RCC 7860 (cell line): ENCODE data around the gene TGFBI.

Source experiments
- DNase-seq: peaks from one replicate; pipeline ENCODE4 v3.0.0-alpha.2; 2015; ENCODE audit warnings: low spot score
- FAIRE-seq: peaks from 2 replicates; lab custom pipeline; 2012; peaks lifted over from hg19 to GRCh38; lab: Jason Lieb, UNC

The TGFBI gene

DNA sequence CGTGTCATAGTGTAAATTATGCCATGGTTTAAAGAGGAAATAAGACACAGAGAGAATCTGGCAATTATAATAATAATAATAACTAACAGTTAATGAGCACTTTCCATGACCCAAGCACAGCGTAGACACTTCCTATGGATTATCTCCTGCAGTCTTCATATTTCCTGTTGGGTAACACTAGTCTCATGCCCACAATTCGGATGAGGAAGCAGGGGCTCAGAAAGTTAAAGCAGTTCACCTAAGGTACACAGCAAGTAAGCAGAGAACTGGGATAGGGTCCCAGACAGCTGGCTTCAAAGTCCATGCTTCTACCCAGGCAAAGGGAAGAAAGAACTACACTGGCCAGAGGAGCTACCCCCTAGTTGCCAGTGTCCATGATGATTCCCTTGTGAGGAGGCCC lies 27.9 kb upstream of the TGFBI start:
- DNase-seq (no peak), FAIRE-seq (no peak)

DNA sequence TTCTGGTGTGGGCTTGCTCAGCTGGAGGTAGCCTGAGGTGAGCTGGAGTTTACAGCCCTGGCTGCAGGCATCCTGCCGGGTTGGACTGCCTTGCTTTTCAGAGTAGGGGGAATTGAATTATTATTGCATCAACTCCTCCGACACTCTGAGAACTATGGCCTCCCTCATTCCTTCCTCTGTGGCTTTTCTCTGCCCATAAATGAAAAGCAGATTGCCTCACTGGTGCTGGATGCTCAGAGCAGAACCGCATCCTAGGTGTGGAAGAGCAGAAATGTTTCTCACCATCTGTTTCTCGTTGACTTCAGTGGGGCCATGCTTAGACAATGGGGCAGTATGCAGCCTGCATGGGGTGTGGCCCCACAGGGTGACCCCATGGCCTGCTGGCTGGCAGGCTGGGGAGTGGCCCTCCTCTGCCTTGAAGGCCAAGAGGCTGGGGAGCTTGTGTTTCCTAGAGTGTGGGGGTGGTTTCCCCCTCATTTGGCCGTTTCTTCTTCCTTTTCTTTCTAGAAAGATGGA lies 27.3 kb upstream of the TGFBI start:
- no peak for FAIRE-seq

DNA sequence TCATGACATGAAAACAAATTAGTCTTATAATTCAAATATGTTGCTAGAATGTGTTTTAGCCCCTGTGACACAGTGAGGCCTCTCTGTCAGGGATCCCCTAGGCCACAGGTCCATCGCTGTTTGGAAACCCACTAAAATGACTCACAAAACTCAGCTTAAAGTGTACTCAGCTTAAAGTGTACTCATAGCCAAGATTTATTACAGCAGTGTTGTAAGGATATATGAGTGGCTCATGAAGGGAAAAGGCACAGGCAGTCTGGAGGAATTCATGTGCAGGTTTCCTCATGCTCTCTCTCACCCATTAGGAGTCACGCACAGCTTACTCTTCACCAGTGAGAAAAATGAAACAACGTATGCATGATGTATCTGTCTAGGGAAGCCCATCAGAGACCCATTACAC lies 24.4 kb upstream of the TGFBI start:
- DNase-seq: peak; percentile 89
- peak; percentile 88 for FAIRE-seq

More for the DNA sequence above, 27.3 kb upstream of the TGFBI start:
- DNase-seq: no peak

DNA sequence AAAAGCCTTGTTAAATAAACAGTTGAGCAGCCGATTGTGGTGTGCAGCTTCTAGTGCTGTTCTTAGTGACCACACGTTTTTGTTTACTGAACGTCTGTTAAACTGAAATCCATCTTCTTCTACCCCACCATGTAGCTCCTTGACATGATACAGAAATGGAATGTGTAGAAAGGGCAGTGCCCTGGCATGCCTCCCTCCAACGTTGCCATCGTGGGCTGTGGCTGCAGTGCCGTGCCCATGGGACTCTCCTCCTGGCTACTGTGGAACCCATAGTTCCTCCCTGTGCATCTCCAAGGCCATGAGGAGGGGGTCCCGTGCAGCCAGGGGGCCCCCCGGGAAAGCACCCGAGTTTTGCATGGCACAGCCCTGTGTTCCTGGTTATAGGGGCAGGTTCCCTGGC lies 23.3 kb upstream of the TGFBI start:
- FAIRE-seq: no peak
- DNase-seq: no peak

DNA sequence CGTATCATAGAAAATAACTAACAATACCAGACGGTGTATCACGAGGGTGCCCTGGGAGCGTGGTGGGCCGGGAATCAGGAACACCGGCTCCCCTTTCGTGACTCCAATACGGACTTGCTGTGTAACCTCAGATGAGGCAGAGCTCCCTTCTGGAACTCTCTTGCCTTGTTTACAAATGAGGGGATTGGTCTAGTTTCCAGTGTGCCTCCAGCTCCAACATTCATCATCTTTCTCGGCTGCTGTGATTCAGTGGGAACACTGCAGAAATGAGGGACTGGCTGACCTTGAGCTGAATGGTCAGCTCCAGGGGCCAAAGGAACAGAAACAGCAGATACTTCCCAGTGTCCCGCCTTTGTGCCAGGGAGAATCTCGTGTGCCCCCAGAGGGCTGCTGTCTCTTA lies 22.6 kb upstream of the TGFBI start:
- FAIRE-seq: no peak
- peak; percentile 73 for DNase-seq

DNA sequence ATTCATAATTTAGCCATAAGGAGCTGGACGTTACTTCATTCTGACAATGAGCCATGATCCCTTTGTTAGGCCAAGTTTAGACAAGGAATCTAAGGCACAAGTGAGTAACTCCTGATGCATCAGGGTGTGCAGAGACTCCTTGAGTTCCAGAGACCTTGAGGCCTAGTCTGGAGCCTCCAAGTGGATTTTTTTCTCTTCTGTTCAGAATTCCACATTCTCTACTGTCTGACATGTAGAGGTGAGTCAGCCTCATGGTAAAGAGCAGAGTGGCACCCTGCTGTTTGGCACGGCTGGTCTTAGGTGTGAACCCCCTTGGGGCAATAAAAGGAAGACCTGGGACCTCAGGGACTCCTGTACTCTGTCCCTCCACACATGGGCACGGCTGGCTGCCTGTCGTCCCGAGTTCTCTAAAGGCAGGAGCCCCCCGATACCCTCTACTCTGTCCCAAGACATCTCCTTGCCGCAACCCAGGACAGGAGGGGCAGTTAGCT lies 22.0 kb upstream of the TGFBI start:
- DNase-seq (peak; percentile 99), FAIRE-seq (peak; percentile 97)

DNA sequence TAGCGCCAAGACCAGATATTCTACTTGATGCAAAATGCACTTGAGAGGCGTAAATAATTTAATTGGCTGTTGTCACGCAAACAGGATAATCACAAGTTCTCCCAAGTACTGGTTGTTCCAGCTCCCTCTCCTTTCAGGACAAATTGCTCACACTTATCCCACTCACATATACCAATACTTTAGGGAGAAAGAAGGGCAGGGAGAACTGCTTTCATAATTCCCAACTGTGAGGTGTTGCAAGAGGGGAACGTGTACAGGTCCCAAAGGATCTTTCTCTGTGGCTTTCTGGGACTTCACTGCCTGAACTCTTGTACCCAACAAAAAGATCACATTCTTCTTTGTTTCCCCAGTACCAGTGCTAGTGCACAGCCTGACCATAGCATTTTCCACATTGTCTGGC lies 21.5 kb upstream of the TGFBI start:
- no peak for DNase-seq

DNA sequence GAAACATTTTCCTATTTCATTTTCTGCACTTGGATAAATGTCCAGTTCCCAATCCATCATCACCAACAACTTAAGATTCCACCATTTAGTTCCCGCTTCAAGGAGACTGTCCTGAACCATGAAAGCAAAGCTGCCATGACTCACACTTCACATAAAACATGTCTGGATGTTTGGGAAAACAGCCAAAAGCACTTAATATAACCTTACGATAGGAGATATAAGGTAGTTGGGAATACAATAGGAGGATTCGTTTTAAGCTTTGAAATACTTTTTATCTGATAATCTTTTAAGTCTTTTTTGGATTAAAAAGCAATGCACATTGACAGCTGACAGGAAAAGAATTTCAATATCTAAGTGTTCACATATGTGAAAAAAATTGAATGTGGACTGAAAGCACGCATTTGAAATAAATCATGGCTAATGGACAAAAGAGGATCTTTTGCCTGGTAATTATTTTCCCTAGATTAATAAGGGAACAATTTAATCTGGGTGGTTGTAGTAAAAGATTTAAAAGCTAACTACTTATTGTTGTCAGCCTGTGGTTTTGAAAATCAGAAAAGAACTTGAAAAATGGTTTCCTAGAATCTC lies 17.3 kb upstream of the TGFBI start:
- FAIRE-seq (peak; percentile 98), DNase-seq (peak; percentile 75)

More for the DNA sequence above, 21.5 kb upstream of the TGFBI start:
- no peak for FAIRE-seq

DNA sequence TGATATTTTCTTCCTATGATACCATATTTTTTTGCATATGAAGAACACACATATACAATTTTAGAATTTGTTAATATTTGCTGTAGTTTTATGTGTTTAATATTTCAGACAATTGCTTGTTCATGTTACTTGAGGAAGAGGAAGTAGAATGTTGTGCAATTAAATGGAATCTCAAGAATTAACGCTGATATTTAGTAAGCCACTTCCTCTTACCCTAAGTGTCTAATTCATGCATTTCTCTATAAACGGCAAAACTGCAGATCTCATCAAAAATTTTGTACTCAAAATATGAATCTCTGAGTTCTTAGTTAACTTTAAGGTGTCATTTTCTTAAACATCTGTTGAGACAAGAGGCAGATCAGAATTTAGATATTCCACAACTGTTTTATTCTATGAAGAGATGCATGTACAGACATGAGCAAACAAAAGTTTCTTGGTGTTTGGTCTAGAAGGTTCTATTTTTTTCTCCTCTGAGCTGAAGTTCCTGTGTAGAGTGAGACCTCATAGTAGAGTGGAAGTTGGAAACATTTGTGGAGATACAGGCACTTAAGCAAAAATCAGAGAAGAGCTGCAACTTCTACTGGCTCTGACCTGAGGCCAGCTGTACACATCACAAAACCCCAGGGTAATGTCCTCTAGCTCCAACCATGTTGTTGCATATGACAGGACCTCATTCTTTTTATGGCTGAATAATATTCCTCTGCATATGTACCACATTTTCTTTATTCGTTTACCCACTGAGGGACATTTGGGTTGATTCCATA lies 16.6 kb upstream of the TGFBI start:
- peak; percentile 44 for DNase-seq
- FAIRE-seq: no peak

DNA sequence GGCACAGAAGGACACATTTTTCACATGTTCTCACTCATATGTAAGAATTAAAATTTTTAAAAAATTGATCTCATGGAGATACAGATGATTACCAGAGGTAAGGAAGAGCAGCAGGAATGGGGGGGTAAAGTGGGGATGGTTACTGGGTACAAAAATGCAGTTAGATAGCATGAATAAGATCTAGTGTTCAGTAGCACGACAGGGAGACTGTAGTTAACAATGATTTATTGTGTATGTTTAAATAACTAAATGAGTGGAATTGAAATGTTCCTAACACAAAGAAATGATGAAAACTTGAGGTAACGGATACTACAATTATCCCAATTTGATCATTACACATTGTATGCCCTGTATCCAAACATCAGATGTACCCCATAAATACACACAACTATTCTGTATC lies 15.2 kb upstream of the TGFBI start:
- FAIRE-seq (no peak), DNase-seq (no peak)

DNA sequence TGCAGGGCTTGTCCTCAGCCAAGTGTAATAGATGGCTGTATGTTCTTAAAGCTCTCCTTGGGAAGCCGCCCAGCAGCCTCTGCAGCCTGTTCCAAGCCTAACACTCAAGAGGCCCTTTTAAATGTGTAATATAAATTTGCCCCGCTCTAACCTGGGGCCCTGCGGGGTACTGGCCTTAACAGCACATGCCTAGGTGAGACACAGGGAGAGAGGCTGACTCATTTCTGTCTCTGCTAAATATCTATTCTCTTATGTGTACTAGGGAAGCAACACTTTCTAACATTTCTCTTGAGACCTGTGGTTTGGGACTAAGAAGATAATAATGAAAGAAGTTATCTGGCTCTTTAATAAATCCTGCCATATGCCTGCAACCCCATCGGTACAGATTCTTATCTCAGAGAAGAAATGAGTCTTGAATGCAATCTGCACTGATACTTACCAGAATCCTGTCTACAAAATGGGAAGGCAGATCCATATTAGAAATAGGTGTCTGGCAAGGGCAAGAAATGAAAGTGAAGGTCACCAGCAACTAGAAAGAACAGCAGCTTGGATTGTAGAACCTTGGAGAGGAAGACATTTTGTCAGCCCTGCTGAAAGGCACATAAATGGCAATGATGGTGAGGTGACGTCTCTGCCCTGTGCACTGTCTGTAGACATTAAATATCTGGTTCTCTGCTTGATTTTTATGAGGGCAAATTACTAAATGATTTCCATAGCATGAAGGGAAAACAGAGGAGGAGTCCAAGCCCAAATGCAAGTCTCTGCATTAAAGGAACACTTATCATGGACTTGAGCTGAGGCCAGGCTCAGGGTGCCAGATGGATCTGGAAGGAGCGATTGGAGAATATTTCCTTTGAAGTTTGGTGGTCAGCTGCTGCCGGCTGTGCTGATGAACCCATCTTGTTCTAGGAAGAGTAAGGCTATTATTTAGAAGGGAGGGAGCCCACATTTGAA lies 14.5 kb upstream of the TGFBI start:
- FAIRE-seq (peak; percentile 86), DNase-seq (peak; percentile 78)

DNA sequence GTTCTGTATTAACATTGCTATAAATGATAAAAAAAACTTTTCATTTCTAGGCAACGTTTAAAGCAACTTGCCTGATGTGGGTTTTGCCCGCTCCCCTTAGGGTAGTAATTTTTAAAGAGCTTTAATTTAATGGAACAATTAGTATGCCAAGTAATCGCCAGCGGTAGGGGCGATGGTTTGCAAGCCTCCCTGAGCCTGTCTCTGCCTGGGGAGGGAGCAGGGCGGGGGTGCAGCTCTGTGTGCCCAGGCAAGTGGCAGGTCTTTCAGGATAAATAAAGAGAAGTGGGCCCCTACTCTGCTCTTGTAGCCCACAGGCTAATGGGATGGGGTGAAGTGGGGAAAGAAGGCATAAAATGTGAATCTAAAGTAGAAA lies 13.8 kb upstream of the TGFBI start:
- no peak for FAIRE-seq
- no peak for DNase-seq

DNA sequence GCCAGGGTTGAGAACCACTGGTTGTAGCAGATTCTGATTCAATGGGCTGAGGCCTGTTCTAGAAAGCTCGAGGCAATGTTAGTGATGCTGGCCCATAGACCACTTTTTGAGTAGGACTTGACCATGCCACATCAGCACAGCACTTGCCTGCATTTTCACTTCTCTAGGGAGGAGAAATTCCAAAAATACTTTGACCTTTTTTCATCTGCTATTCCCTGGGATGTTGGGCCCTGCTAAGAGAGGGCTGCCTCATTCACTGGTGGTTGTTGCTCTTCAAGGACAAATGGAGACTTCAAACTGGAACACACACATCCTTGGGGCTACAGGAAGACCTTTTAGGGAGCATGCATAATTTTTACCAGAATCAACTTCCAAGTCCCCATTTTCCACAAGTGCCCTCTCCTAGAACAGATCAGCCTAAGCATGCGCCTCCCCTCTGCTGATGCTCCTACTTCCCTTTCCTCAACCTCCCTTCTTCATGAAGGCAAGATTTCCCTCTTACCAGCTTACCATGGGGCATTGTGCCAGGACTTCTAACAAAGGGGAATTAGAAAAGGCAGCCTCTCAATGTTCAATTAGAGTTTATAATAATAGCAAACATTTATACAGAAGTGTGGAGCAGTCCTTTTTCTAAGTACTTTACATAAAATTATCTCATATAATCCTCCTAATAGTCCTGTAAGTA lies 12.7 kb upstream of the TGFBI start:
- no peak for DNase-seq

DNA sequence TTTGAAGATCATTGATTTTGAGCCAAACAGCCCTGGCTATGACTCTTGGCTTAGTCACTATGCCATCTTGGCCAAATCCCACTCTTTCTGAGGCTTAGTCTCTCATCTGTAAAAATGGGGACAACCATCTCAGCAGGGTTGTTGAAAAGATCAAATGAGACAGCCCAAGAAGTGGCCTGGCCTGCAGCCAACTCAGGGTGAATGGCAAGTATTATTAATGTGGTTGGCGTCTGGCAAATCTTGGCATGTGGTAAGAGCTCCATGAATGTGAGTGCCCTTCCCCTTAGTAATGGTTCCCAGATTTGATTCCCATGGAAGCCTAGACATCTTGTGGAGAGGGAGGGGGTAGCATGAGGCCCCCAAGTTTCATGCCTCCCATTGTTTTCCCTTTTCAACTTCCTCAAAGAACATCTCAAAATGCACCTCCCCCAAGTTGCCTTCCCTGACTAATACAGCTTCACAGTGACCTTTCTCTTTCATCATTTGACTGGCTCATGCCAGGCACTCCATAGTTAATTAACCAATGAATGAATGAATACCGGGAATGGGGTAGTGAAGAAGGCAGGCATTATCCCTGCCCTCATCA lies 11.8 kb upstream of the TGFBI start:
- FAIRE-seq (peak; percentile 100), DNase-seq (peak; percentile 100)

More for the DNA sequence above, 12.7 kb upstream of the TGFBI start:
- FAIRE-seq: no peak

DNA sequence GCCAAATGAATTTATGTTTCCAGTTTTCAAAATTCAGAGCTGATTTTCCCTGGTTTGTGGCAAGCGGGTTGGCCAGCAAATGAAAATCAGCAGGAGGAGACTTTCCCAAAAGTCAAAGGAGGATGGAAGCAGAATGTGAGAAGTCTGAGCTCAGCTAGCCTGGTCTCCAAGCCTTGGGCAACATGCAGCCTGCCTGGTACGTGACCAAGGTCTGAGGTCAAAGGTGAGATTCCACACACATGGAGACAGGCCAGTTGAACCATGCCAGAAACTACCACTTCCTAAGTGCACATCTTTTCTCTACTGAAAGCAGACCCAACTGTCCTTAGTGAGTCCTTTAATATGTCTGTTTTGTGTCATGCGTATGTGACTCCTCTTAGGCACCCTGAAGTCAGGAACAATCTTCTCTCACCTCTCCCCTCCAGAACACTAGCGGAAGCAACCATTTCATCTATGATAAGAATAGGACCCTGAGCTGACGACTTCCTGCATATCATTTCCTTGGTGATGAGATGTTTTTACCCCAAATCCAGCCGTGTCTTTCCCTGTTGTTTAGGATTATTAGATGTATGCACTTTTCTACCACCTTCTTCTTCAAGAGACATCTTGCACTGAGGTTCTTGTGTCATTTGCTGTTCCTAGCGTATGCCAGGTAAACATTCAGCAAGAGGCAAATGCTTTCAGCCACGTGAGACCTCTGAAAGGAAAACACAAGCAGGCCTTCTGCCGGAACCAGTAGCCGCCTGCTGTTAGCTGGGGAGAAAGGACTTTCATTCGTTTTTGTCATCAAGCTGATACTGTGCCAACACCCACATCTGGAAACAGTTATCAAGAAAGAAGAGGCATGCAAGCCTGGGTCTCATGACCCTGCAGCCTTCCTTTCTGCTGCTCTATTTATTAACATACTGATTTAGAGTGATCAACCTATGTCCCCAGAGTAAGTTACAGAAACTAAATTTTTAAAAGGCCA lies 9.7 kb upstream of the TGFBI start:
- DNase-seq (no peak), FAIRE-seq (no peak)

DNA sequence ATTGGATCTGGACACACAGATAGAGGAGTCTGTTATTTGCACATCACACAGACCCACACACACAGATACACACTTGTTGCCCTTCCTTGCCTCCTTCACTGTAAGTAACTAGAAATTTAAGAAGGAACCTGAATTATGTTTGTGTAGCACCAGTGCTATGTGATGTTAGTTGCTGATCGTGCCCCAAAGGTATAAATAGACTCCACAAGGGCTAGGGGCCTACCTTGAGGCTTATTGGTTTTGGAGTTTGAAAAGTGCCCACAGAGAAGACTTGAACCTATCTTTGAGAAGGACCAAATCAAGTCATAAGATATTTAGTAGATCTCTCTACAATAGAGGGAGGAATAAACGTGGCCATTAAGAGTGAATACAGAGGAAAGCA lies 8.8 kb upstream of the TGFBI start:
- FAIRE-seq (no peak), DNase-seq (no peak)

DNA sequence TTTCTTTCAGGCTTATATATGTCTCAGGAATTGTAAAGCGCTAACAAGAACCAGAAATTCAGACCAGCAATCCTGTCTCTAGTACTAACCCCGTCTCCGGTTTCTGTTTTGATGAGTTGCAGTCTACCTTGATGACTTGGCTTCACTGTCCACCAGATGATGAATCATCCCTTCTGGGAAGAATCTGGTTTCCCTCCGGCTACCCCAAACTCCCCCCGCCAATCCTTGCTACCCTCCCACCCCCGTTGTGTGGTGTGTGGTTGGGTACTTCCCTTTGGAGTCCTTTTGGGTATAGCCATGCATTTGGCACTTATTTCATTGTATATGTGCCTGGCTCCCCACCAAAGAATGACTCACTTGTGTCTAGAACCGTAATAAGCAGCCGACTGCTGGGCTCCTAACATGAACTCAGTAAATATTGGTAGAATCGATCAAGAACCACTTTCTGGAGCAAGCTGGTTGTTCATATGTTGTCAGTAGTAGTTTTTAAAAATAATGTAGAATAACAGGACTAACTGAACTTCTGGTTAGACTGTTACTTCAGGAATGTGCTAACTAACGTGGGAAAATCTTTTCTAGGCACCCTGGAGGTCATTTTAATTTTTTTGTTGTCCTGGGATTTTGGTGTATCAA lies 8.3 kb upstream of the TGFBI start:
- FAIRE-seq (peak; percentile 99), DNase-seq (peak; percentile 99)

DNA sequence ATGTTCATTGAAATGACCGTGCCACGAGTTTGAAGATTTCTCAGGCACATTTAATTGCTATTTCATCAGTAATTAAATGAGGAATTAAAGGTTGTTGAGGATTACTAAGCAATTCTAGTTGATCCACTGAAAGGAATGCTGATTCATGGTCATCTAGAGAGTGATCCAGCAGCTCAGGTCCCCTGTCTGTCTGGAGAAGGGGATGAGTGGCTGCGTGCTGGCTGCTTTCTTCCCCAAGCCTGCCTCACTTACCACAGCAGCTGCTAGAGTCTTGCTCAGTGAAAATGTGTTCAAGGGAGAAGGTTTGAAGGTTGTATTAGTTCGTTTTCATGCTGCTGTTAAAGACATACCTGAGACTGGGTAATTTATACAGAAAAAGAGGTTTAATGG lies 7.8 kb upstream of the TGFBI start:
- DNase-seq: peak; percentile 83
- no peak for FAIRE-seq

DNA sequence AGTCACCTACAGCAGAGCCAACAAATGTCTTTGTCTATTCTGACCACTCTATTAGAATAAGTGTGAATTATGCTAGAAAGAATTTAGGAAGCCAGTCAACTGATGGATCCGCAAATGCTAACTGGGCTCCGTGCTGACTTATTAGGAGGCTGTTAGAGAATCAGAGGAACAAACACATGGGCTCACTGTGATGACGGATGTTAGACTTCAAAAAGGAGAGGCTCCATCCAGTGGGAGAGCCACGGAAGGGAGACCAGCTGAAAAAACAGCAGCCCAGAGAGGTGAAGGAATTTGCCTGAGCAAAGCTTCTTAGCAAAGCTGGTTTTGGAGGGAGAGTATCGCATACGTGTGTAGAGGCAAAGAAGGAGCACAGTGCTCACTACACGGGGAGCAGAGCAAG lies 5.8 kb upstream of the TGFBI start:
- no peak for DNase-seq
- FAIRE-seq: no peak
